Activated CD4-positive, CD25-positive, alpha-beta regulatory T cell treated with anti-CD3 and anti-CD28 coated beads, Interleukin-2, amount 50 U/mL, for 72 hours (primary cell): ENCODE results near the gene SPTSSA.
"Not testable (repeated sequence)": the region's sequence is repeated elsewhere in the genome, so short reads cannot be mapped to it uniquely, and the experiment has no call there.

Experiments
- DNase-seq: peaks from one replicate; pipeline ENCODE4 v3.0.0; 2021

The SPTSSA gene

DNA sequence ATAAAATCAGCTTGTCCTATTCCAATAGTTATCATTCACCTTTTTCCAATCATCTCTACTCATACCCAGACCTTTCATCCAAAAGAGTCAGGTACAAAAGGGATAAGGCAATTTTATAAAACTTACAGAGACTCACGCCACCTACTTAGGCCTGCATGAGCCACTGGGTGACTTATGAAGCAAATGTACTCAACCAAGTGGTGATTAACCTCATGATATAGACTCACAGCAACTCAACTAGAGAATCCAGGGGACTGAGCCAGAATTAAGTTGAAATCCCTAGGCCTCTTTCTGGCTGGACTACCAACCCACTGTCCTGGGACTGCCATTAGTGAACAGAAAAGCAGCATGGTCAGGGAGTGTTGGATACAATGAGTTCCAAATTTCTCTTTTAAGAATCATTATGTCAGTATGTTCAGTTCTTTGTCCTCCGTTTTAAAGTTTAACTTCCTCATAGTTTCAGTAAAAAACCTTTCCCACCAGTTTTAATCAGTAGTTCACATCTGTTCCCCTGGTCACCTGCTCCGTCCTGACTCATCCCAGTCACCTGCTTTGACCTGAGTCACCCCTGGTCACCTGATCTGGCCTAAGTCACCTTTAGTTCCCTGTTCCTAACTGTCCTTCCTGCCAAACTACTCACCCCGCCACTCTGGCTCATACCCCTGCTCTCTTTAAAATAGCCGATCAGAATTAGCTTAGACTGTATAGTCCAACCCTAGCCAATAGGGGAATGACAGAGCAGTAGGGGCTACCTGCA is 36.8 kb downstream of the SPTSSA start:
- DNase-seq = no peak

DNA sequence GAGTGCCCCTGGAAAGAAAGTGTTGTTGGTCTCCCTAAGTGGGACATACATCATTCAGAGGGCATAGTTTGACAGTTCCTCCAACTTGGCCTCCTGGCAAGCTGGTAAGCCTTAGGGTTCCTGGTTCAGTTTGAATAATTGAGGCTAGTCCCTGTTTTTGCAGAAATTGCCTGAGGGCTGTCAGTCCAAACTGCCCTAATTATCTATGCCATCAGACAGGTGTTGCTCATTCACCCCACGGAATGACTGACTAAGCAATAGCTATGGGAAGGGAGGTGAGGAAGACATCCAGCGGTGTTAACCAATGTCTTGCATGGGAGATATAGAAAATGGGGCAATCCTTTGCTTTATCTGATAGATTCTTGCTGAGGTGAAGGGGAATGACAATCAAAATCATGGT is 37.6 kb downstream of the SPTSSA start:
- no peak for DNase-seq

DNA sequence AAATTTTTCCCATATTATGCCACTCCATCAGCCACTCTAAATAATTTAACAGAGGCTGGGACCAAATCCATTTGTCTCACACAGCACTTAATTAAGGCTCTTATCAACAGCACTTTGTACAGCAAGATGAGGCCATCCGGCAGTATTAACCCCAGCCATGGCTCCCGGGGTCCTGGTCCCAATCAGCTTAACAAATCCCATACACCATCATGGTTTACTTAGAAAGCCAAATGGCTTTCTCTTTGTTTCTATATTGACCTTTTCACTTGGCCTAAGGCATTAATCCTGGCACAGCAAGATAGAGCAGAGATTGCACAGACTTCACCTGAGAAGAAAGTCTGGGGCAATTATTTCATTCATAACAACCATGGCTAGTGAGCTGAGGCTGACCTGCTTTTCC is 38.6 kb downstream of the SPTSSA start:
- no peak for DNase-seq

DNA sequence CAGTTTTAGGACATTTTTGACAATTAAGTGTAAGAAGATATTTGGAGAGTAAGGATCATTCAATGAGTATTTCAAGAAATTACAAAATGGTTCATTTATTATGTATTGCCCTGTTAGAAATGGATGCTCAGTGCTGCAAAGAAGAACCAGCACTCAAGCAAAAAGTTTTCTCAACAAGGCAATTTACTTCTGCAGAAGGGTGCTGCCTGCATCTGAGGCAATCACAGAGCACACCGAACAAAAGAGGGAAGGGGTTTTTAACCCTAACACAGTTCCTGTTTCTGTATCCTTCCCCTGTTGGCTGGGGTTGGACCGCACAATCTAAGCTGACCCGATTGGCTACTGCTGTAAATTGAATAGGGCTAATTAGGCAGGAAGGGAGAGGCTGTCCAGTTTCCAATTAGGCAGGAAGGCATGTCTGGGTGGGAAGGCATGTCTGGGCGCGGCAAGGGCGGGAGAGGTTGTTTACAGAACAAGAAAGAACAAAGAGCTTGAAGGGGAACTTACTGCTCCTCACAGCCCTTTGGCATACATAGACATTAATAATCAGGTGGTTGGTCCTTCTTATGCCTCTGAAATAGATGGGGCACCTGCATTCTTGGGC is 41.4 kb downstream of the SPTSSA start:
- DNase-seq = no peak

DNA sequence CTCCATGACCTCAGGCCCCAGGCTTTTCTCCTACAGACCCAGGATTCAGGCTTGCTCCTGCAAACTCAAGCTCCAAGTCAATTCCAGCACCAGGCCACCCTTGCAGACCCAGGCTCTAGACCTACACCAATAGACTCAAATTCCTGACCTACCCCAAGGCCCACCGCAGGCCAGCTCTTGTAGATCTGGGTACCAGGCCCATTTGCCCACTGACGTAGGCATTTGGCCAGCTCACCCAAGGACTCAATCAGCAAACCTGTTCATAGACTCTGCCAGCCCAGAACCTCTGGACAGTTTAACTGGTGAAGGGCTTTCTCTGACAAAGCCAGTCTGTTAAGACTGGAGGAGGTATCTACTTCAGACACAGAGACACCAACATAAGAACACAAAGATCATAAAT is 52.3 kb downstream of the SPTSSA start:
- DNase-seq = no peak

DNA sequence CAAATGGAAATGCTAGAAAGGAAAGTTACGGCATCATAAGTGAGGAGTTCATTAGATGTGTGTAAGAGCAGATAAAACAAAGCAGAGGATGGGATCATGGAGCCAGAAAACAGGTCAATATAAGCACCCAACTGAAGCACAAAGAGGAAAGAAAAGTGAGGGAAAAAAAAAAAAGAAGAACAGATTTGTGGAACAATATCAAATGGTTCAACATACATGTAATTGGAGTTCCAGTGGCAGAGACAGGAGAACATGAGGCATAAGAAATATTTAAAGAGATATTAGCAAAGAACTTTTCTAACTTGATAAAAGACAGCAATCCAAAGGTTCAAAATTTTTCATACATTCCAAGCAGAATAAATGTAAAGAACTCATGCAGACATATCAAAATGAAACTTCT is 54.1 kb downstream of the SPTSSA start:
- no peak for DNase-seq

DNA sequence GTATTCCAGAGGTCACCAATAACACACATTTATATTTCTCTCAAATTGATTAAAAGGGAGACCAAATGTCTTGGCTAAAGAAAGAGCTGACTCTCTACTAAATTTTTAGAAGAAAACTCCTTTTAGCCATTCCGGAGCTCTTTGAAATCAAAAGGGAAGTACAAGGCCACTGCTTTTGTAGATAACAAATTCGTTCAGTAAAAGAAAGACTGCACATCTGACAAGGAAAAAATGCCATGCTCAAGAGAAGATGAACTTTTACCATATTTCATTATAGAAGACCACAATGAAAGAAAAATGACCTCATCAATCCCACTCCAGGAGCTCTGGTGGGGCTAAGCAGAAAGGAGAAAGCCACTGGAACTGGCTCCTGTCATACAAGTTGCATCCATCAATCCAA is 57.6 kb downstream of the SPTSSA start:
- no peak for DNase-seq

DNA sequence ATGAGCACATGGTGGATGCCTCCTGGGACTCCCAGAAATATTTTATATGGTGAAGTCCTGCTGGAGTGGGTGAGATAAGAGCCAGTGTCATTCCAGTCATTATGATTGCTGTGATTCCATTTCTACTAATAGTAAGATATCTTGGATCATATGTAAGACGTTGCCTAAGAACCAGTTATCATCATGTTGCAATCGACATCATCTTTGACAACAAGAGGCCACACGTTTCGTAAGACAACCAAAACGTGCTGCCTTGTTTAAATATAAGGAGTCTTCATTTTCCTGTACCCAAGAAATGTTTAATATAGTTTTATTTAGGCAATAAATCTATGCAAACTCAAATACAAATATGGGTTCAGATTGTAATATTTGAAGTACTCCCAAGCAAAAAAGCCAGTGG is 58.4 kb downstream of the SPTSSA start:
- DNase-seq = no peak

DNA sequence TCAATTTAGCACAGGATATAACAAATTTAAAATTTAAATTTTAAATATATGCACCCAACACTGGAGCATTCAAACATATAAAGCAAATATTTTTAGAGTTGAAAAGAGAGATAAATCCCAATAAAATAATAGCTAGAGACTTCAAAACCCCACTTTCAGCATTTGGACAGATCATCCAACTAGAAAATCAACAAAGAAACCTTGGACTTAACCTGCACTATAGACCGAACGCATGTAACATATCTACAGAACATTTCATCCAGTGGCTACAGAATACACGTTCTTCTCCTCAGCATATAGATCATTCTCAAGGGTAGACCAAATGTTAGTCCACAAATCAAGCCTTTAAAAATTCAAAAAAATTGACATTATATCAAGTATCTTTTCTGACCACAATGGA is 64.0 kb downstream of the SPTSSA start:
- DNase-seq = no peak

DNA sequence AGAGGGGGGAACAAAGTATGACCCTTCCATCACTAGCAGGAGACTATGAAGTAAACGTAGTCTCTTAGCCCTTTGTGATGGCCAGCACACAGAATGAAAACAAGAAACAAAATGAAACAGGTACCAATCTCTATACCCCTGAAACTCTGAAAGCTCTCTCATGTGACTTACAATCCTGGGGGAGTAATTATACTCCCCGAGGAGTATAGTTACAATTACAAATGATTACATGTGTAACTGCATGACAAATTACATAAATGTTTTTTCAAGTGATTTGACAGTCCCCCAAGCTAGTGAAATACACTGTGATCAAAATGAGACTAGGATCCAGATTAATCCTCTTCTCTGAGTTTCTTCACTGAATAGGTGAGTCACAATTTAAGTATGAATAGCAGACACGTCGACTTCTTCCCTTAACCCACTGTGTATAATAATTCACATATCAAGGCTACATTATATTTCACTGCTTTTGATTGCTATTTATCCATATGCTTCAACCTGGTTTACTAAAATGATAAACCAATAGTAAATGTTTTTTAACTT is 74.0 kb downstream of the SPTSSA start:
- DNase-seq = no peak

DNA sequence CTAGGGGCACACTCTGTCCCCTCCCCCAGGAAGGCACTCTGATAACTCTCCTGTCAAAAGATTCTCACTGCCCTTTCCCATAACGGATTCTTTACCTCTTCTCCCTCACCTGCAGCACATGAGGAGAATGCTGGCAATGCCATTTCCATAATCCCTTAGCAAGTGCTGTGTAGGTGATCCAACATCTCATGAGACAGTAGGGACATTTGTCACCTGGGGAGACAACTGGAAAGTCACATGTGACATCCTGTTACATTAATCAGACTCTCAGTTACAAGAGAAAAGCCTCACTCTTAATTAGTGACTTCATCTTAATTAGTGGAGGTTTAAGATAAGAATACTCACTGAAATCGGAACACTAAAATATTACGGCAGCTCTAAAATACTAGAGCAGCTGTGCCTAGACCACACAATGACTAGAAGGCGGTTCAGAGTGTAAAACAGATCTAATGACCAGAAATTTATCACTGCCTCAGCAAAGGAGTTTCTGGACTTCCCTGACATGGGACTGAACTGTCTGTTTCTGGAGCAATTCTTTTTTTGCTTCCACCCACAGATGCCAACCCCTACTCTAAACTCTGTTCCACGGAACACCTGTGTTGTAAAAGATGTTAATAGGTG is 75.1 kb downstream of the SPTSSA start:
- no peak for DNase-seq

DNA sequence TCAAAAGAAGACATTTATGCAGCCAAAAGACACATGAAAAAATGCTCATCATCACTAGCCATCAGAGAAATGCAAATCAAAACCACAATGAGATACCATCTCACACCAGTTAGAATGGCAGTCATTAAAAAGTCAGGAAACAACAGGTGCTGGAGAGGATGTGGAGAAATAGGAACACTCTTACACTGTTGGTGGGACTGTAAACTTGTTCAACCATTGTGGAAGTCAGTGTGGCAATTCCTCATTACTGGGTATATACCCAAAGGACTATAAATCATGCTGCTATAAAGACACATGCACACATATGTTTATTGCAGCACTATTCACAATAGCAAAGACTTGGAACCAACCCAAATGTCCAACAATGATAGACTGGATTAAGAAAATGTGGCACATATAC is 76.2 kb downstream of the SPTSSA start:
- DNase-seq = not testable (repeated sequence)

DNA sequence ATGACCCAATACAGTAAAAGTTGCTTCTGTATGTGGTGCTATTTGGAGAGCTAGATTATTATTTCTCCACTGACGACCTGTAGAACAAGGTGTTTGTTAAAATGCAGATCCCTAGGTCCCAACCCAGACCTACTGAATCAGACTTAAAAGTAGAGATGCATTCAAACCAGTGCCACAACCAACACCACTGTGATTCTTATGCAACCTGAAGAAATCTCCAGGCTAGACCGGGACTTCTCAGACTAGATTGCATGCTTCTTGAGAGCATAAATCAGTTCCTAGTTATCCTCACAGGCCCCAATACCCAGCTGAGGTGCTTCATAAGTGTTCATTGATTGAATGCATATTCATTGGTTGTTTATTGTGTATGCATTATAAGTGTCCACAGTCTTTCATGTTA is 78.2 kb downstream of the SPTSSA start:
- DNase-seq = no peak
